Sciatic nerve (tissue), 2 donors: Measurements from ENCODE around the gene FRAT2. TPM values are rescaled to one million over a fixed set of nuclear protein-coding genes. Genes with fewer than 3 reads are reported as not detected.
A peak's percentile ranks its signal among the peaks of the same experiment; 100 is the strongest.

Experiments used
- ATAC-seq: fragments of 200-7000 bp; cut with Tn5 transposase; one replicate; pipeline ENCODE4 v1.9.1; 2020; ENCODE audit warnings: mild to moderate bottlenecking, moderate library complexity
- DNase-seq: peaks from one replicate; pipeline ENCODE4 v3.0.0-alpha.2; 2020; ENCODE audit warnings: low spot score
- intact Hi-C: fragments of 100-400 bp; cut with DNase I; formaldehyde crosslinking; loops from one replicate; pipeline ENCODE4 v1.14.2; 2022
- total RNA-seq: library from RNA; stranded (reverse); fragmentation: NEBNext Ultra II Directional; extraction: Animal tissue kit (Norgen Biotek cat#: 25700); gene quantifications from one replicate; pipeline ENCODE4 v1.2.1, GENCODE V29; 2021
- donor health status: DM: no; HTN: no; CAD: no.
- donor health status: DM: no; HTN: no; CAD: no.

FRAT2 gene
- total RNA-seq, 1 donor from 2014 or later, result 8.0 TPM

DNA sequence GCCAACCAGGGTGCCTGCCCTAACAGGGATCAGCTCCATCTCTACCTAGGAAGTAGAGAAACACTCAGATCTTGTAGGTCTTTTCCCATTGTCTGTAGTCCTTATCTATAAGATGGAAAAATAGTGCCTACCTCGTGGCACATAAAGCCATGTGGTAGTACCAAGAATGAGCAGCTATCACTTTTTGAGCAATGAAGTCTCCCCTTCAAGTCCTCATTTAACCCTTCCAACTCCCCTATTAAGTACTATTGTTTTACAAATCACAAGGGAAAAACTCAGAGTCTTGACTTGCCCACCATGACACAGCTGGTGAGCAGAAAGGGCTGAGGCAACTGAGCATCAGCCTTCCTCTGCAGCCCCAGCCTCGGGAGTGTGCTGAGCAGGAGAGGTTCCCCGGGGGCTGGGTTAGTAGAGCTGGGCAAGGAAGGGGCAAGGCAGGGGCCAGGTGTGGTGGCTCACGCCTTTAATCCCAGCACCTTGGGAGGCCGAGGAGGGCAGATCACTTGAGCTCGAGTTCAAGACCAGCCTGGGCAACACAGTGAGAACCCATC, 3.3 kb downstream of the FRAT2 start:
- DNase-seq (no peak), ATAC-seq (no peak)
- intact Hi-C loops, result loop anchor here (10.0 kb wide), 1 partner anchor 46 kb away; no protein-coding TSS in a partner anchor

DNA sequence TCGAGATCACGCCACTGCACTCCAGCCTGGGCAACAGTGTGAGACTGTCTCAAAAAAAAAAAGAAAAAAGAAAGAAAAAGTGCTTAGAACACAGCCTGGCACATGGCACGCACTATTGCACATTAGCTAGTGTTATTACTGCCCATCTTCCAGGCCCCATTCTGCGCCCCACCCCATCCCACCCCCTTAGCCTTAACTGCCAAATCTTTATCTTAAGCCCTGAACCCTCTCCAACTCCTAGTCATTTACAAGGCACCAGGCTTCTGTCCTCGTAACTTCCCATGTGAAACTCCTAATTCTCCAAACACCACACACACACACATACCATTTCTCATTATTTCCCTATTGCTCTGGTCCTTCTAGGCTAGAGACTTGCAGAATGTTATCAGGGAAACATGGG, 4.8 kb downstream of the FRAT2 start:
- intact Hi-C loops, result loop anchor here (10.0 kb wide), 1 partner anchor 45 kb away; no protein-coding TSS in a partner anchor
- DNase-seq (no peak), ATAC-seq (no peak)

DNA sequence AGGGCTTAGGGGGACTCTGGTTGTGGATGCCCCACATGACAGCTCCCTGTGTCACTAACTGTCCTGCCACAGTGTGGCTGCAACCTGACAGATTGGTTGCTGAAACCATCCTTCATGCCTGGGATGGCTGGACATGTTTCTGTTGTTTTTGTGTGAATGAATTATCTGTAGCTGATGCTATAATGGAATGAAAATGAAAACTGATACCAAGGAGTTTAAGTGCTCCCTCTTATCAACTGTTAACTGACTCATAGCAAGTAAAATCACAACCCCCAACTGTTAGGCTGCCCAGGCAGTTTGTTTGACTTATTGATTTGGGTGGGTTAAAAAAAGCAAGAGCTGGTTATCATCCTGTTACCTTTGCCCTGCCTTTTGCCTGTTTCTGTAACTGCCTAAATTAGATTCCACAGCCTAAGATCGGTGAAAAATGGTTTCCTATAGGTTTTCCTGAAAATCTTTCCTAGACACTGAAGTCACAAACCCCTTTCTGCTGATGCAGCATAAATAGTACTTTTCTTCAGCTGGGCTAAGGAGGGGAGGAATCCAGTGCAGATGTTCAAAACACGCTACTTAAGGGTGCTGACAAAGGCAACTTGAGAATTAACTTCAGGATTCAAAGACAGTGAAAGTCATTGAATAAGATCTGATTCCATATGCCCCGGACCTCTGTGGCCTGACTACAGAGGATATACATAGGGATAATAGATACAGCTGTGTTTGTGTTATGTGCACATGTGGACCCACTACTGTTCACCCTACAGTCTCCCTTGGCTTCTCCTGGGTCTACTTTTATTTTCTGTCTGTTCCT, 5.7 kb downstream of the FRAT2 start:
- ATAC-seq, result no peak
- intact Hi-C loops, result no loop called here
- DNase-seq, result no peak

DNA sequence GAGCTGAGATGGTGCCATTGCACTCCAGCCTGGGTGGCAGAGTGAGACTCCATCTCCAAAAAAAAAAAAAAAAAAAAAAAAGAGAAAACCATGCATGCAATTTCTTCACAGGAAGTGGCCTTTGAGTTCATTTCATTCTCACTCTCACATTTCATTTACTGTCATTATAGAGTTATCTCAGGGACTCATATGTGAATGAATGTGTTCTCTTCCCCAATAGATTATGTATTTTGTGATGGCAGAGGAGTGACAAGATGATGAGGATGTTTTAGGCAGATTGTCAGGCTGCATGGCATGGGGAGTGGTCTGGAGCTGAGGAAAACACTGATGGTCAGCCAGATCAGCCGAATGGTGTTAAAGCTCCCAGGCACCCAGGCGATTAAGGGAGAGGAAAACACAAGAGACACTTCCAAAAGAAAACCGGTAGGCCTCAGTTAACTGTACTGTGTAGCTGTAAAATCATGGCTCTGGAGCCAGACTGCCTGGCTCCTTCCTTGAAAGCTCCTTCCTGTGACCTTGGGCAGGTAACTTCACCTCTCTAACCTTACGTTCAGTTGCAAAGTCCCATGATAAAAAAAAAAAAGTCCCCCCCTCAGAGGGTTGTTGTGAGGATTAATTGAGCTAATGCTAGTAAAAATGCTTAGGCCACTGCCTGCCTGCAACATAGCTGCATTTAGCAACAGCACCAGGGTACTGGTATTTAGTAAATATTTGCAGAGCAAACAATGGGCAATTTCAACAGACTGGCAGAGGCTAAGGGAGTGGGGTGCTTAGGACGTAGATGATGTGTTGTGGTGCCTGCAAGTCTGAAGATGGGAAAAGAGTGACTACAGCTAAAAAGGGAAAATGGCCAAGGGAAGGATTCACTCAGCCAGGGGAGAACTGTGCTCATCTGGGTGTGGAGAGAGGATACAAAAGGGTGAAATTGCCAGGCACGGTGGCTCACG, 6.9 kb downstream of the FRAT2 start:
- intact Hi-C loops, result no loop called here

DNA sequence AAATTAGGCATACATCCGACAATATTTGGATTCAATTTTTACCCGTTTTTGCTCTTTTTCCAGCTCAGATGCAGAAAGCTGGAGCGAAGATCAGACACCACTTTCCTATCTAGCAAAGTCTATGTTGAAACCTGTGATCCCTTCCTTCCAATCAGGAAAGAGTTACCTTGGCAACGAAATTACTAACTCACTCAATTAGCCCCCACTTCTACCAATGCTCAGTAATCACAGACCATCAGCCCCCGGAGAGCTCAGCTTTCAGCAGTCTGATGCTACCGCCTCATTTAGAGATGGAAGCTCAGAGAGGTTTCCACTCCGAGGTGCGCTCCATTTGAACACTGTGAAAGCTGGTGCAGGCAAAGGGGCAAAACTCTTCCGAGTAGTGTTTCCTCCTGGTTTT, 8.8 kb downstream of the FRAT2 start:
- ATAC-seq (no peak), DNase-seq (no peak)
- intact Hi-C loops, result no loop called here

More for the DNA sequence above, 6.9 kb downstream of the FRAT2 start:
- no peak for DNase-seq
- no peak for ATAC-seq

DNA sequence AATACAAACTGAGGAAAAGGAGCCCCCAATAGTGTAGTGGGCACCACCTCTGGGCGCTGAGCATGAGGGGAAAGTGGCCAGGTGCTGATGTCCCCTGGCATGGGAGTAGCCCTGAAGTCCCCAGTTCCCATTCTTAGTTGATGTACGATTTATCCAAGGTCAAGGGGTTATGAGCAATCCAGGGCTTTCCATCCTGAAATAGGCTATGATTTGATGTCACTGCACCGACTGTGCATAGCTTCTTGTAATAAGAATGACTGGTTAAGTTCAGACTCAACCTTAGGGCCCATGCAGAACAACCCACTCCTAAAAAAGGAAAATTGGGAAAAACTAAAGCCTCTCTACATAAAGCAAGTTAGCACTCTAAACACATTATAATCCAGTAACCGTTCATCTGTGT, 11.0 kb downstream of the FRAT2 start:
- no peak for ATAC-seq

DNA sequence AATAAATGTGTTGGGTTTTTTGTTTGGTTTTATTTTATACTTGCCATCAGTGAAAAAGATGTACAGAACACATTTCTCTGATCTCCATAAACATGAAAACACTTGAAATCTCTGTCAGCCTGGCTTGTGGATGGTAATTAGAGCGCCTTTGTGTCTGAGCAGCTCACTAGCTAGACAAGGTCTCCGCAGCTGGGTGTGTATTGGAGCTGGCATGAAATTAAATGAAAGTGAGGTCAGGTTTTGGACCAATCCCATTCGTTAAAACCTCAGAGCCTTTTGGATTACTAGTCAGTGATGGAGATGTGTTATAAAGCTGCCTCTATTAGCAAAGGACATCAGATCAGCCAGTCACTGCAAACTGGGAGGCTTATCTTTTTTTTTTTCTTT, 12.7 kb downstream of the FRAT2 start:
- ATAC-seq (no peak), DNase-seq (no peak)
- intact Hi-C loops, result no loop called here

More for the DNA sequence above, 11.0 kb downstream of the FRAT2 start:
- DNase-seq, result no peak
- intact Hi-C loops, result no loop called here

DNA sequence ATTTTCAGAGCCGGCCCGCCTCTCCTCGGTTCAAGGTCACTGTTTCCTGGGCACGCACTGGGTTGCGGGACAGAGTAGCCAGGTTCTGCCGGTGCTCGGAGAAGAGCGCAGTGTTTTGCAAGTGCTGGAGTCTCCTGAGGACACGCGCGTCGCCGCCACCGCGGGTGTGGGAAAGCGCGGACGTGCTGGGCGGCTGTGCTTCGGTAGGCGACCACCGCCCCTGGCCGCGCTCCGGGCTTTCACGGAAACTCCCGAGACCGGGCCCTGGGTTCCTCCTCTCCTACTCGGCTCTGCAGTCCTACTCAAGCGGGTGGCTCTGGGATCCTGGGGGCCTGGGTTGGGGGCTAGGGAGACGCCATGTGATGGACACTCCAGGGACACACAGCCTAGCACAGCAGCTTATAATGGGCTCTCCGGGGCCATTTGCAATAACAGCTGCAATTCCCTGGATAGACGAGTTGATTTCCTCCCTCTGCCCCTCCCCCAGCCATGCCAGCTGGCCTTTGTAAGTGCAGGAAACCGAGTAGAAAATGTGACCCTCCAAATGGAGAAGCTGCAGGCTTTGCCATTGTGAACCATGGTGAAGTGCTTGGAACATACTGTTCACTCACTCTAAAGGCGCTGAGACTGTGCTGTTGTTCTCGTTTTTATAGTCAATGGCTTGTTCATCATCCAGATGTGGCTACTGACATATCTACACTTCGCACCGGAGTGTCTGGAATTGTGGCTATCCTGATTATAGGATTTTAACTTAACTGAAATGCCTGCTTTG, 13.3 kb downstream of the FRAT2 start:
- DNase-seq, result peak; percentile 65
- intact Hi-C loops, result no loop called here

DNA sequence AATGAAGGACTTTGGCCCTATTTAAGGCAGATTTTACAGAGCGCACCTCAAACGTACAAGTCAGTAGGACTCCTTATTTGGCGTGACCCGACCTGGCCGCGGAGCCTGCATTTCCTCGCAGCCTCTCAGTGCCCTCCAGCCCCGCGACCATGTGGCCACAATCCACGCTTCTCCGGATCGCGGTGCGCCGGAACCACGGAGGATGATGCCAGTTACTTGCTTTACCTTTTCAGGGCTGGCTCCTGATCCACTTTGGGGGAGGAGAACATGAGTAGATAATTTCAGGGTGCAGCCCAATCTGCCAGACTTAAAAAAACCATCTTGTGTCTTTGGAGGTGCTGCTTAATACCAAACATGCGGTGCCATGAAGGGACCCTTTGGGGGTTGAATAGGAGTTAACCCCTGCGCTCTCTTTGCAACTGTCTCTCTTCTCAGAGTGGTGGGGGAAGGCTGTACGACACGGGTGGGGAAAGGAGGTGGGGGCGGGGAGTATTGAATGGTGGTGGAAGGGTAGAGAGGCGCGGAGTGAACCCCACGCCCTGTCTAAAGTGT, 14.0 kb downstream of the FRAT2 start:
- ATAC-seq (no peak), DNase-seq (no peak)
- intact Hi-C loops, result no loop called here

More for the DNA sequence above, 13.3 kb downstream of the FRAT2 start:
- peak; percentile 14 for ATAC-seq

DNA sequence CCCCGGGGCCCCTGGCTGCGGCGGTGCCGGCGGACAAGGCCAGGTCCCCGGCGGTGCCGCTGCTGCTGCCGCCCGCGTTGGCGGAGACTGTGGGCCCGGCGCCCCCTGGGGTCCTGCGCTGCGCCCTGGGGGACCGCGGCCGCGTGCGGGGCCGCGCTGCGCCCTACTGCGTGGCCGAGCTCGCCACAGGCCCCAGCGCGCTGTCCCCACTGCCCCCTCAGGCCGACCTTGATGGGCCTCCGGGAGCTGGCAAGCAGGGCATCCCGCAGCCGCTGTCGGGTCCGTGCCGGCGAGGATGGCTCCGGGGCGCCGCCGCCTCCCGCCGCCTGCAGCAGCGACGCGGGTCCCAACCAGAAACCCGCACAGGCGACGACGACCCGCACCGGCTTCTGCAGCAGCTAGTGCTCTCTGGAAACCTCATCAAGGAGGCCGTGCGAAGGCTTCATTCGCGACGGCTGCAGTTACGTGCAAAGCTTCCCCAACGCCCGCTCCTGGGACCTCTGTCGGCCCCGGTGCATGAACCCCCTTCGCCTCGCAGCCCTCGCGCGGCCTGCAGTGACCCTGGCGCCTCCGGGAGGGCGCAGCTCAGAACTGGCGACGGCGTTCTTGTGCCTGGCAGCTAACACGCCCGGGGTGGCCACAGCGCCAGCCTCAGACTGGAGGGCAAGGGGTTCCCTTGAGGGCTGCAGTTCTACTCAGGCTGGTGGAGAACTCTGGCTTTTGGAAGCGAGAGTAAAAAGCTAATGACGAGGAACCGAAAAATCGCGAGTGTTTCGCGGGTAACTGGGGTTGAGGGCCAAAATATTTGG, 14.7 kb downstream of the FRAT2 start:
- ATAC-seq (peak; percentile 13), DNase-seq (peak; percentile 70)
- intact Hi-C loops, result no loop called here

DNA sequence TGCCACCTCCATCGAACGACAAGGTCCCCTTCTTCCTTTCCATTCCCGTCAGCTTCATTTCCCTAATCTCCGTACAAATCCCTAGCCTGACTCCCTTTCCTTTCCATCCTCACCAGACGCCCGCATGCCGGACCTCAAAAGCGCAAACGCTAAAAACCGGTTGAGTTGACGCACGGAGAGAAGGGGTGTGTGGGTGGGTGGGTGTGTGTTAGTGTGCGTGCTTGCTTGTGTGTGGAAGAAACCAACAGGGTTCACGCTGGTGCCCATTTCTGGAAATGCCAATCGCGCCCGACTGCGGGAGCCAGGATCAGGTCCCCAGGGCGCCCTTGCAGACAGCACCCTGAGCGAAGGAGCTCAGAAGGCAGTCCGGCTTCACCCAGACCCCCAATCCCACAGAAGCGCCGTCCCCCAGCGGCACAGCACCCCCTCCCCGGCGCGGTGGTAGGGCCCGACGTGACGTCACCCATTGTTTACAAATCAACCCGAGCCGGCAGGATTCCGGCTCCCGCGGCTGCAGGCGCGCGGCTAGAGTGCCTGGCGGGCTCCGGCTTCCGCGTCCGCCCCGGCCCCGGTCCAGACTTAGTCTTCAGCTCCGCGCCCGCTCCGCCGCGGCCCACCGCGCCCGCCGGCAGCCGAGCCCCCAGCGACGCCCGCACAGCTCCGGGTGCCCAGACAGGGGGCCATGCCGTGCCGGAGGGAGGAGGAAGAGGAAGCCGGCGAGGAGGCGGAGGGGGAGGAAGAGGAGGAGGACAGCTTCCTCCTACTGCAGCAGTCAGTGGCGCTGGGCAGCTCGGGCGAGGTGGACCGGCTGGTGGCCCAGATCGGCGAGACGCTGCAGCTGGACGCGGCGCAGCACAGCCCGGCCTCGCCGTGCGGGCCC, 15.5 kb downstream of the FRAT2 start, which contains the start of gene FRAT1:
TSS of gene FRAT1 (plus strand) at position 500 of the 880 bp plus-strand sequence. CDS start at position 683, 183 bp downstream.
- DNase-seq (peak; percentile 93), ATAC-seq (peak; percentile 94)
- intact Hi-C loops, result no loop called here

DNA sequence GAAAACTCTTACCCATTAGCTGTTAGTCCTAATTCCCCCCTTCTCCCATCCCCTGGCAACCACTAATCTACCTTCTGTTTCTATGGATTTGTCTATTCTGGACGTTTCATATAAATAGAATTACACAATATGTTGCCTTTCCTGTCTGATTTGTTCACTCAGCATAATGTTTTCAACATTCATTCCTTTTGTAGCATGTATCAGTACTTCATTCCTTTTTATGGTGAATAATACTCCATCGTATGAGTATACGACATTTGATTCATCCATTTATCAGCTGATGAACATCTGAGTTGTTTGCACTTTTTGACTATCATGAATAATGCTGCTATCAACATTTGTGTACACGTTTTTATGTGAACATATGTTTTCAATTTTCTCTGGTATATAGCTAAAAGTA, 19.9 kb downstream of the FRAT2 start:
- intact Hi-C loops, result no loop called here
- no peak for ATAC-seq

DNA sequence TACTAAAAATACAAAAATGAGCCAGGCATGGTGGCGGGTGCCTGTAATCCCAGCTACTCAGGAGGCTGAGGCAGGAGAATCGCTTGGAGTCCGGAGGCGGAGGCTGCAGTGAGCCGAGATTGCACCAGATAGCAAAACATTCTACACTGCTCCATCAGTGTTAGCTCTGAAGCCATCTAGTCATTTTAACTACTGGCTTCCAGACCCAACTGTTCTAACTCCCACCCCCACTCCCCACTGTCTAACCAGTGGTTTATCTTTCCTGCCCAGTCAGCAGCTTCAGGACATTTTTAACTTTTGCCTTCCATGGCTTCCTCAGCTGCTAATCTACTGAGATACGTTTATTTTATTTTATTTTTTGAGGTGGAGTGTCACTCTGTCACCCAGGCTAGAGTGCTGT, 21.6 kb downstream of the FRAT2 start:
- no peak for ATAC-seq
- intact Hi-C loops, result no loop called here

More for the DNA sequence above, 19.9 kb downstream of the FRAT2 start:
- DNase-seq, result no peak

DNA sequence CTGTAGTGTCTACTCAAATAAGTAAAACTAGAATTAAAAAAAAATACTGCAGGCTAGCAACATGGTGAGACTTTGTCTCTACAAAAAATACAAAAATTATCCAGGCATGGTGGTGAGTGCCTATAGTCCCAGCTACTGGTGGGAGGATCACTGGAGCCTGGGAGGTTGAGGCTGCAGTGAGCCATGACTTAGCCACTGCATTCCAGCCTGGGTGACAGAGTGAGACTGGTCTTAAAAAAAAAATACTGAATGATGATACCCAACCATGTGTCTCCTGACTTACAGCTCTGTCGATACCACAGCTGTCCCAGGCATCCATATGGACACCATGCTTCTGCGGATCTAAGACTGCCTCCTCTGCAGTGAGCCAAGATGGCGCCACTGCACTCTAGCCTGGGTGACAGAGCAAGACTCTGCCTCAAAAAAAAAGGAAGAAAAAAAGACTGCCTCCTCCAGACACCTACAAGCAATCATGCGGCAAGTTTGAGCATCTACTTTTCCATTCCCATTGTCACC, 23.4 kb downstream of the FRAT2 start:
- intact Hi-C loops, result no loop called here
- ATAC-seq, result no peak
- DNase-seq, result no peak

More for the DNA sequence above, 21.6 kb downstream of the FRAT2 start:
- DNase-seq, result no peak

DNA sequence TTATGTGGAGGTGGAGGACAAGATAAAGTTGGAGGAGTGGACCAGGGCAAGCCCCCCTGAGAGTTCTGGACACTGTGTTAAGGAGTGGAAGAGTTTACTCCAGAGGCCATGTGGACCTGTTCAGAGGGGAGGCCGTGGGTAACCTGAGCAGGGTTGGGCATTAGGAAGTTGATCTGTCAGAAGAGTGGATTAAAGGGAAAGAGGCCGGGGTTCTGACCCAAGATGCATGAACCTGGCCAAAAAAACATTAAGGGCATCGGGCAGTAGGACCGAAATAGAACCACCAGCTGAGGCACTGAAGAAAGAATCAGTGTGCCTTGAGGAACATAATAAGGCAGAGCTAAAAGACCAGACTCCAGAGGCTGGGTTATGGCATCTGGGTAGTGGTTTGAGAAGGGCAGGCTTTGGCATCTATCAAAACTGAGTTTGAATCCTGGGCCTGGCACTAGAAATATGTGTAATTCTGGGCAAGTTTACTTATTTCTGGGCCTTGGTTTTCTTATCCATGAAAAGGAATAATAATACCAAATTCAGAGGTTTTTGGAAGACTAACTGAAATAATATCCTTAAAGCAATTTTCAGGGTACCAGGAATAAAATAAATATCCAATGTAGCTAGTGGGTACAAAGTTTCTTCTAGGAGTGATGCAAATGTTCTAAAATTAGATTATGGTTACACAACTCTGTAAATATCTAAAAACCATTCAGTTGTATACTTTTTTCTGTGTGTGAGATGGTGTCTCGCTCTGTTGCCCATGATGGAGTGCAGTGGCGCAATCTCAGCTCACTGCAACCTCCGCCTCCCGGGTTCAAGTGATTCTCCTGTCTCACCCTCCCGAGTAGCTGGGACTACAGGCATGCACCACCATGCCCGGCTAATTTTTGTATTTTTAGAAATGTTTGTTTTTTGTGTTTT, 26.4 kb downstream of the FRAT2 start:
- intact Hi-C loops, result no loop called here
- ATAC-seq (no peak), DNase-seq (no peak)
